DLD1 (cell line): ENCODE measurements around the gene RFC4.
"Not testable (repeated sequence)": the region's sequence is repeated elsewhere in the genome, so short reads cannot be mapped to it uniquely, and the experiment has no call there.

ENCODE experiments used
- in situ Hi-C: cut with HindIII; loops from 2 replicates; pipeline ENCODE4 v1.10.0; 2017; ENCODE audit warnings: low sequenced_read_pairs

RFC4 gene, protein sequence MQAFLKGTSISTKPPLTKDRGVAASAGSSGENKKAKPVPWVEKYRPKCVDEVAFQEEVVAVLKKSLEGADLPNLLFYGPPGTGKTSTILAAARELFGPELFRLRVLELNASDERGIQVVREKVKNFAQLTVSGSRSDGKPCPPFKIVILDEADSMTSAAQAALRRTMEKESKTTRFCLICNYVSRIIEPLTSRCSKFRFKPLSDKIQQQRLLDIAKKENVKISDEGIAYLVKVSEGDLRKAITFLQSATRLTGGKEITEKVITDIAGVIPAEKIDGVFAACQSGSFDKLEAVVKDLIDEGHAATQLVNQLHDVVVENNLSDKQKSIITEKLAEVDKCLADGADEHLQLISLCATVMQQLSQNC

DNA sequence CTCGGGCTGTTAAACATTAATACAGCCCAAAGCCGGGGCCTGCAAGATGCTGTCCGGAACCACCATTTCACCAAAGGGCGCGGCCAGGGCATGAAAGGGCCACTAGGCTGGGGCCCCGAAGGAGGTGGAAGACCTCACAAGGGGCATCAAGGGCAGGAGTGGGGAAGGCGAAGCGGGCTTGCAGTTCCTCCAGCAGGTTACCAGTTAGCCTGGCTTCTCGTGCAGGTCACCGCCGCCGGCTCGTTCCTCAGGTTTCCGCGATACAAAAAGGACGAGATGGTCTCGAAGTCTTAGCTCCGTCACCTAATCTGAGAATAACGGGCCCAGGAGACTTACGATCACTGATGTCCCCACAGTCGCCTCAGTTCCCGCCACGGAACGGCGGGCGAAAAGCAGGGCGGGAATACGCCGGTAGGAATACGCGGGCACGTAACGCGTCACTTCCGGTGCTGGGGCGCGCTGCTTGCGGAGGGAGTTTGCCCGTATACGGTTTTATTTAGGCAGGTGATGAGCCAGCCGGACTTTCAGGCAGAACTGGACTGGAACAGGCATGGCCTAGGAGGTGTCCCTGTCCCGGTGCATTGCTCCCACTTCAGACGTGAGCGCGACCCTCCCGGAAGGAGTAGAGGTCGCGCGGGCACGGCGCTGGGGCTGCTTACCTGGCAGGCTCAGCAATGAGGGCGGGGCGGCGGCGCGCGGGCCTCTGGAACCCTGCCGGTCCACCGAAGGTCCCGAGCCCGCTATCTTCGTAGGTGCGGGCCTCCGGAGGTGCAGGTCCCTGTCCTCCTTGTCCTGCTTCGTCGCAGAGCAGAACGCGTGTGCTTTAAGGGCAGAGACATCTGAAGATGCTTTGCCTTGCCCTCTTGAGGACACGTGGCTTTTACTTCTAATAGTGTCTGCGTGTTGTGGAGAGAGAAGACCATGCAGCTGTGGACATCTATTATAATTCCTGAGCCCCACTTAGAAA, at the start of gene RFC4:
TSS of gene RFC4 (minus strand) at position 394 of the 967 bp plus-strand sequence. CDS start 1,769 bp downstream, outside the sequence.
- in situ Hi-C loops: no loop called here

DNA sequence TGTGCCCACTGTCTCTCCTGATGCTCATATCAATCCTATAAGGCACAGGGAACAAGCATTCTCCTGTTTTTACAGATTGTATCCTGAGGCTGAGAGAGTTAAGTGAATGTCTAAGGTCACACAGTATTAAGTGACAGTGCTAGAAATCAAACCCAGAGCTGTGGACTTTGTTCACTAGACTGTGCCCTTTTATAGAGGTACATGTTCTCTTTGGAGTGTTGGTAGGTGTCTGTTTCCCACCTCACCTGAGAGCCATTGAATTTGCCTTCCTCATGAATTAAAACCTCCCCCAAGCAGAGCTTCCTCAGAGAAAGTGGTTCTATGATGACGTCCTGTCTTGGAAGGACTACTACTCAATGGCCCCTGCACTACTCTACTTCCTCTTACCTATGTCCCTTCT, 48.7 kb upstream of the RFC4 start:
- in situ Hi-C loops: no loop called here

- in situ Hi-C loops: no loop called here
Measured at GRCh38 chr3:186854146-186854545, 47.9 kb upstream of the RFC4 start.

DNA sequence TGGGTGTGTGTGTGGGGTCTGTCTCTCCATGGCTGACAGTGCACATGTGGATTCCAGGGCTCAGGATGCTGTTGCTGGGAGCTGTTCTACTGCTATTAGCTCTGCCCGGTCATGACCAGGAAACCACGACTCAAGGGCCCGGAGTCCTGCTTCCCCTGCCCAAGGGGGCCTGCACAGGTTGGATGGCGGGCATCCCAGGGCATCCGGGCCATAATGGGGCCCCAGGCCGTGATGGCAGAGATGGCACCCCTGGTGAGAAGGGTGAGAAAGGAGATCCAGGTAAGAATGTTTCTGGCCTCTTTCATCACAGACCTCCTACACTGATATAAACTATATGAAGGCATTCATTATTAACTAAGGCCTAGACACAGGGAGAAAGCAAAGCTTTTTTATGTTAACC, 46.7 kb upstream of the RFC4 start:
- in situ Hi-C loops: no loop called here

DNA sequence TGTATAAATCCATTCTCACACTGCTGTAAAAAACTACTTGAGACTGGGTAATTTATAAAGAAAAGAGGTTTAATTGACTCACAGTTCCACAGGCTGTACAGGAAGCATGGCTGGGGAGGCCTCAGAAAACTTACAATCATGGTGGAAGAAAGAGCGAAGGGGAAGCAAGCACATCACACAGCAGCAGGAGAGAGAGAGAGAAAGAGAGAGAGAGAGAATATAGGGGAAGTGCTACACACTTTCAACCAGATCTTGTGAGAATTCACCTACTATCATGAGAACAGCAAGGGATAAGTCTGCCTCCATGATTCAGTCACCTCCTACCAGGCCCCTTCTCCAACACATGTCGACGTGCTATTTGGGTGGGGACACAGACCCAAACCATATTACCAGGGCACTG, 45.6 kb upstream of the RFC4 start:
- in situ Hi-C loops: not testable (repeated sequence)

DNA sequence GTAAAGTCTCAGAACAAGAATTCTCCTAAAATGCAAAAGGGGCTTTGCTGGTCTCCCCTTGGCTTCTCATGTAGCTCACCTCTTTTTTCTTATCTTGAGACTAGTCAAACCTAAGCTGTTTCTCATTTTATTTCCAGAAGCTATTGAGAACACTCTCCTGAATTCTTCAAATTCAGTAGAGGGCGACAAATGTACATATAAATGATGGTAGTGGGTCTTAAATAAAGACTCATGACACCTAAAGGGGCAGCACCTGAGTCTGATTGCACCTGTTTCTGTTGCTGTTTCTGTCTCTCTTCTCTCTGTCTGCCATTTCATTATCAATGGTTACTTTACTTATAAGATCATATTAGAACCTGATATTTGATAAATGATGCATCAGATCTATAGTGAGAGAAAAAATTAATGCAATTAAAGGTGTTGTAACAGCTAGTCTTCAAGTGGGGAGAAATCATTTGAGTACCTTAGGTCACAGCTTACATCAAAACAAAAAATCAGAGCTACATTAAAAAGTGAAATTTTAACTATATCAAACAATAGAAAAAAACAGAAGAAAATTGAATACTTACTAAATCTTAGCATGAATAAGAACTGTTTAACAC, 43.2 kb upstream of the RFC4 start:
- in situ Hi-C loops: no loop called here

DNA sequence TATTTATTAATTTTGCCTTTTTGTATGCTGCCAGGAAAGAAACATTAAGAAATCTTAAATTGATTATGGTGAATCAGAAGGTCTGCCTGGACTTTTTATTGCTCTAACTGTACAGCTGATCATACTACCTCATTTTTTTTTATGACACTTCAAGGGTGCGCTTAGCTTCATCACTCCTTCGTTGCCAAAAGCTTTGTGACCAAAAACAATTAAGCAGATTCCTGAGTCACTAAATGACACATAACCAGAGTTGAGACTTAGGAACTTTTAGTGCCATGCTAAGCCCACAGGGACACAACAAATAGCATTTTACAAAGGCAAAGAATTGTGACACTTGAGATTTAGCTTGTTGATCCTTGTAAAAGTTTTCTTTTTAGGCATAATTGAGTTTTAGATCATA, 41.2 kb upstream of the RFC4 start:
- in situ Hi-C loops: no loop called here

DNA sequence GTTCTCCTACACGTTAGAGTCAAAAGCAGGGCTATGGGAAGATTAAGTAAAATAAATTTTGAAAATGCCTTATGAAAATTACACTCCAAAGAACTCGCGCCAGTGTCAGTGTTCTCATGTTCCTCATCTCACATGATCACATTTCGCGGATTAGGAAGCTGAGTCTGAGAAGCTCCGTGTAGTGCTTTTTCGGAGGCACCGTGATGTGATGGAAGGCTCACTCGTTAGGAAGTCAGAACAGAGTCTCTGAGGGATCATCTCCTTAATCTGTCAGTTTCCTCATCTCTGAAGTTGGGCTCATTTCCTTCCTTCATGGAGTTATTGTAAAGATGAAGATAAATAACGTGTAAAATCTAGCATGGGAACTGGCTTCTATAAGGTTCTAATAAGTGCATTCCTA, 39.5 kb upstream of the RFC4 start:
- in situ Hi-C loops: no loop called here

- in situ Hi-C loops: no loop called here
Measured at GRCh38 chr3:186844908-186845307, 38.6 kb upstream of the RFC4 start.

DNA sequence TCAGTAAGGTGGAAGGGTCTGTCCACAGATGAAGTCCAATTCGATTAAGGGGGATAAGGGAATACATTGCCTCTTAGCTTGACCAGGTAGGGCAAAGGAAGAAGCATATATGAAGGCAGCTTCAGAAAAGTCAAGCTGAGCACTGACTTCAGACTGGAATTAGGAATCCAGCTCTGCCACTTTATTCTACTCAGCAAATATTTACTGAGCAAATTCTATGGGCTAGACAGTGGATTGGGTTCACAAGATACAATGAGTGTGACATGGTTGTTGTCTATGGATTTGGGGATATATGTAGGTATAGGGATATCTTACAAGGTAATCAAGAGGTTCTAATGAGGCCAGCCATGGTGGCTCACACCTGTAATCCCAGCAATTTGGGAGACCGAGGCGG, 36.8 kb upstream of the RFC4 start:
- in situ Hi-C loops: no loop called here

DNA sequence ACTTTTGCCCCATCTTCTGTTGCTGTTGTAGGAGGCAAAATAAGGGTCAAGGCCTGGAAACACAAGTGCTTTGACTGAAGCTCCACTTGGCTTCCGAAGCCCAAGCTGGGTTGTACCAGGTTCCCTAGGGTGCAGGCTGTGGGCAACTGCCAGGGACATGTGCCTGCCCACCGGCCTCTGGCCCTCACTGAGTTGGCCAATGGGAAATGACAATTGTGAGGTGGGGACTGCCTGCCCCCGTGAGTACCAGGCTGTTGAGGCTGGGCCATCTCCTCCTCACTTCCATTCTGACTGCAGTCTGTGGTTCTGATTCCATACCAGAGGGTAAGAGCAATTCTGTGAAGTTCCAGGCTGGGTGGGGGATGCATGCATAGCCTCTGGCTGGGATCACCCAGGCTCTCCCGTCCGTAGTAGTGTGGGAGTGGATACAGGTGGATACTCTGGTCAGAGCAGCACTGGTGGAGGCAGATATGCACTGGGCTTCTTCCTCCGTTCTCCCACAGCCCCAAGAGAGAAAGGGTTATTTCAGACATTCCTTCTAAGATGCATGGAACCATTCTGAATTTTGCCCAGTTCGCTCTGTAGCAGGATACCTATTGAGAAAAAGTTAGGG, 36.2 kb upstream of the RFC4 start, which contains the start of gene ADIPOQ:
TSS of gene ADIPOQ (plus strand) at position 285 of the 613 bp plus-strand sequence. CDS start 10,349 bp downstream, outside the sequence.
- in situ Hi-C loops: no loop called here

GRCh38 chr3:186841620-186842019, 35.3 kb upstream of the RFC4 start:
- in situ Hi-C loops: no loop called here

GRCh38 chr3:186839874-186840641, 33.8 kb upstream of the RFC4 start:
- in situ Hi-C loops: no loop called here

DNA sequence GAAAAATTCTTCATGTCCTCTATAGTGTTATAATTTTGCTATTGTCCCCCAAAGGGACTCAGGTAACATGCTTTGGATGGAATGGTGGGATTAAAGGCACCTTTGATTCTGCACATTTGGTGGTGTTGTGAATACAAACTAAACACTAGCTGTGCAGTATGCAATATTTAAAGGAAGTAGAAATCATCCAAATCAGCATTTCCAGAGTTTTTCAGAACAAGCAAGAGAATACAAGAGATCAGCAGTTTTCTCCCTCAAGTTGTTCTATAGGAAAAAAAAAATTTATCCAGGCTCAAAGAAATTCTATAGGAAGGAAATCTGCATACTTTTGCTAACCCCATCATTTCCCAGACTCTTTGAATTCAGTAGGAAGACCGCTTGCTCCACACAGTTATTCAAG, 26.0 kb upstream of the RFC4 start:
- in situ Hi-C loops: no loop called here

DNA sequence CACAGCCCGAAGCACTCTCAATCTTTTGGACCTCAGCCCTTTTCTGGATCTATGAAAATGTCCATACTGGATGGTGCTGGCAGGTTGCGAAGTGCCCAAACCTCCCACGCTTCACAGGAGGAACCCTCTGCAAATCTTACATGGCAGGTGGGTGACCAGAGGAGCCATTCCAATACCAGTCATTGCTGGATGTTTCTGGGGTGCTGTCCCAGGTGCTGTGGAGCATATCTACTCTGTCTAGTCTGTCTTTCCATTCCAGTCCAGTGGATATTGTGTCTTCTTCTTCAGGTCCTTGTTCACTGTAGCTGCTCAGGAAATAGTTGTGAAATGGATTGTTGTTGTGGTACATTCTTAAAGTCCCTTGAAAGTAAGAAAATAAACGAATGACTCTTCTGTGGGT, 25.5 kb upstream of the RFC4 start:
- in situ Hi-C loops: no loop called here

- in situ Hi-C loops: no loop called here
Measured at GRCh38 chr3:186828340-186828739, 22.1 kb upstream of the RFC4 start.

- in situ Hi-C loops: no loop called here
Measured at GRCh38 chr3:186826976-186827857, 20.9 kb upstream of the RFC4 start.

DNA sequence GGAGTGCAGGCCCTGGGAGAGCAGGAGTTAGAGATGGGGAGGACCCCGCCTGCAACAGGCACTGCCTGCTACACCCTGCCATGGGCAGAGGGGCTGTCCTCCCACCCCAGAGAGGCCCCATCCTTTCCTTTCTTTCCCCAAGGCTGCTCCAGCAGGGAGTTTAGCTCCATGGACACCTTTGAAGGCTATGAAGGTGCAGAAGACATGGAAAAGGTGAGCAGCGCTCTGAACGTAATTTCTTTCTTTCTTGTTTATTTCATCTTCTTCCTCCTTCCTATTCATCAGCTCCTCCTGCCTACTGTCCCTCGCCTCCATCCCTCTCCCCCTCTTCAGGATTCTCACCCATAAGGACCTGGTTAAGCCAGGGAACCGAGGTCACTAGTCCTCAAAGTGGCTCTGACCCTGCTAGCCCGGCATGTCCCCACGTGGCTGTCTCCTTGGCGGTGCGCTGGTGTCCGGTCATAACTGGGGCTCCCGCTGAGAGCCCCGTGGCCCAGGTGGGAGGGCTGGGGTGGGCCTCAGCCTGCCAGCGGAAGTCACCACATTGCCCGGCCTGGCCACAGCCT, 20.2 kb upstream of the RFC4 start:
- in situ Hi-C loops: no loop called here

- in situ Hi-C loops: no loop called here
Measured at GRCh38 chr3:186825872-186826409, 19.7 kb upstream of the RFC4 start.
